Stomach (tissue), 9 donors: ENCODE measurements around the gene RIN3. TPM values are rescaled to one million over a fixed set of nuclear protein-coding genes. Genes with fewer than 3 reads are reported as not detected.
A peak's percentile ranks its signal among the peaks of the same experiment; 100 is the strongest.
"Not testable (repeated sequence)": the region's sequence is repeated elsewhere in the genome, so short reads cannot be mapped to it uniquely, and the experiment has no call there.

Experiments used
- DNase-seq, 2 donors: peaks; one replicate each; pipeline versions ENCODE4 v3.0.0 to v3.0.0-alpha.2; 2013 to 2019
- H3K27ac ChIP-seq, 5 donors: fragments of 200-600 bp in 4 of 5; sonication (generic) in 4 of 5; one replicate each; pipeline ENCODE4 v1.5.1; 2013 to 2019; ENCODE audit warnings: mild to moderate bottlenecking in 1 of 5, moderate library complexity in 1 of 5
- H3K27me3 ChIP-seq, 3 donors: fragments of 200-600 bp; sonication (generic); one replicate each; pipeline ENCODE4 v1.5.1; 2017 to 2019; ENCODE audit warnings: mixed run types in 1 of 3
- H3K36me3 ChIP-seq, 4 donors: fragments of 200-600 bp; sonication (generic); 1 replicate in 3 of 4; 2 replicates in 1 of 4; pipeline ENCODE4 v1.5.1; 2016 to 2019
- H3K4me1 ChIP-seq, 4 donors: fragments of 200-600 bp; sonication (generic); one replicate each; pipeline ENCODE4 v1.5.1; 2016 to 2019
- H3K4me3 ChIP-seq, 4 donors: fragments of 200-600 bp; sonication (generic) in 3 of 4; one replicate each; pipeline ENCODE4 v1.5.1; 2016 to 2019; ENCODE audit warnings: mild to moderate bottlenecking in 1 of 4
- H3K9me3 ChIP-seq, 4 donors: fragments of 200-600 bp; sonication (generic); one replicate each; pipeline ENCODE4 v1.5.1; 2016 to 2019
- CTCF ChIP-seq, 7 experiments: fragments of 450-650 bp in 4 of 7; fragments of 200-600 bp in 3 of 7; sonication (generic) in 3 of 7; IDR thresholded peaks; one replicate each; pipeline ENCODE4 v1.5.1; 2016 to 2019; ENCODE audit warnings: antibody characterized with exemption in 7 of 7, control low read depth in 2 of 7, mild to moderate bottlenecking in 1 of 7
- EP300 ChIP-seq: sonication (generic); formaldehyde crosslinking; IDR thresholded peaks from one replicate; pipeline ENCODE4 v1.6.1; 2017; ENCODE audit warnings: antibody characterized with exemption
- POLR2A ChIP-seq, 4 donors: fragments of 450-650 bp; IDR thresholded peaks; one replicate each; pipeline ENCODE4 v1.6.1; 2016; ENCODE audit warnings: antibody characterized with exemption in 4 of 4, control low read depth in 2 of 4, mild to moderate bottlenecking in 1 of 4, moderate library complexity in 1 of 4
- POLR2AphosphoS5 ChIP-seq, 3 donors: sonication (generic); formaldehyde crosslinking; IDR thresholded peaks; one replicate each; pipeline ENCODE4 v1.6.1; 2016; ENCODE audit warnings: antibody characterized with exemption in 3 of 3
- WGBS, 5 donors: extraction: QIAGEN DNeasy Blood & Tissue Kit in 3 of 5; methylation state at CpG; one replicate each; pipeline versions ENCODE4 v1.1.5 to v1.1.7; 2013 to 2018; 5-methylcytosine and 5-hydroxymethylcytosine counted together
- intact Hi-C: fragments of 100-400 bp; cut with DNase I; formaldehyde crosslinking; loops from one replicate; pipeline ENCODE4 v1.15.1; 2023; ENCODE audit warnings: low total_unique reads
- polyA plus RNA-seq, 3 donors: library from polyadenylated mRNA; stranded (reverse); fragments of 200-250 nt; gene quantifications; one replicate each; pipeline ENCODE4 v1.2.3, GENCODE V29; 2013
- total RNA-seq, 5 donors: library from RNA; depleted of rRNA; stranded (reverse); fragments of >200 nt; gene quantifications; one replicate each; pipeline versions ENCODE4 v1.1.0 to v1.2.3, GENCODE V29; 2014 to 2016
- donor health status: healthy with polysubstance abuse.
- donor health status: Bipolar disorder and iron deficiency.
- donor health status: healthy.

Gene RIN3
- total and polyA plus RNA-seq, 8 donors, result 5.0 to 47.8 (median 8.0) TPM

GRCh38 chr14:92529903-92530302 lies 16.3 kb downstream of the RIN3 start:
- no peaks in the 10 kb centered on the region for H3K36me3 ChIP-seq
- no peak overlapping the region for H3K4me3 ChIP-seq
- peaks cover 0 to 64% (median 25%) of the 10 kb centered on the region in 4 donors for H3K4me1 ChIP-seq
- TF ChIP-seq EP300, result no peak
- TF ChIP-seq CTCF (IDR thresholded peaks at IDR 0.05), result no peak
- intact Hi-C loops, result no loop called here
- no peak for DNase-seq
- H3K9me3 ChIP-seq, result no peaks in the 10 kb centered on the region
- 67 to 70% (median 68%) methylated on average over 4 of the region's 4 CpGs for WGBS, 5 donors
- no peaks in the 10 kb centered on the region for H3K27me3 ChIP-seq
- peak overlapping the region in 1 of 5 donors; percentile 52 for H3K27ac ChIP-seq

- Histone ChIP-seq H3K36me3 (no peaks in the 10 kb centered on the region), H3K4me3 (no peak overlapping the region), H3K27me3 (no peaks in the 10 kb centered on the region), H3K27ac (peak overlapping the region; percentile 11 to 64 (median 47)), H3K9me3 (no peaks in the 10 kb centered on the region), H3K4me1 (peaks cover 0 to 64% (median 25%) of the 10 kb centered on the region in 4 donors)
- peak in 1 of 2 donors; percentile 70 for DNase-seq
- intact Hi-C loops, result no loop called here
- TF ChIP-seq POLR2A (IDR thresholded peaks at IDR 0.05) (no peak), POLR2AphosphoS5 (IDR thresholded peaks at IDR 0.05) (peak in 1 of 3 donors; percentile 45)
- WGBS, 5 donors, result 69 to 84% (median 73%) methylated on average over 16 of the region's 16 CpGs
These were observed 17.7 kb downstream of the RIN3 start for GRCh38 chr14:92531106-92531873.

- no peak for DNase-seq
- Histone ChIP-seq H3K4me1 (peaks cover 0 to 73% (median 28%) of the 10 kb centered on the region in 4 donors), H3K27me3 (no peaks in the 10 kb centered on the region), H3K9me3 (no peaks in the 10 kb centered on the region), H3K4me3 (no peak overlapping the region), H3K27ac (peak overlapping the region in 2 of 5 donors; percentile 52 to 64), H3K36me3 (no peaks in the 10 kb centered on the region)
- 51 to 56% (median 53%) methylated on average over 9 to 10 of the region's 10 CpGs for WGBS, 5 donors
- intact Hi-C loops, result no loop called here
- no peak for TF ChIP-seq CTCF (IDR thresholded peaks at IDR 0.05)
- TF ChIP-seq EP300, result no peak
- TF ChIP-seq POLR2A (IDR thresholded peaks at IDR 0.05), result no peak
- no peak for TF ChIP-seq POLR2AphosphoS5 (IDR thresholded peaks at IDR 0.05)
These were observed 19.0 kb downstream of the RIN3 start for GRCh38 chr14:92532490-92533163.

- H3K27ac ChIP-seq, result peak overlapping the region in 1 of 5 donors; percentile 20
- no peaks in the 10 kb centered on the region for H3K9me3 ChIP-seq
- H3K36me3 ChIP-seq, result no peaks in the 10 kb centered on the region
- no peak for DNase-seq
- whole genome bisulfite sequencing, 5 donors, result 32 to 52% (median 39%) methylated on average over 17 of the region's 17 CpGs
- H3K27me3 ChIP-seq, result no peaks in the 10 kb centered on the region
- H3K4me3 ChIP-seq, result no peak overlapping the region
- intact Hi-C loops, result no loop called here
- TF ChIP-seq POLR2A (IDR thresholded peaks at IDR 0.05) (no peak), EP300 (no peak), POLR2AphosphoS5 (IDR thresholded peaks at IDR 0.05) (no peak), CTCF (IDR thresholded peaks at IDR 0.05) (no peak)
- peaks cover 13 to 74% (median 35%) of the 10 kb centered on the region in 4 donors for H3K4me1 ChIP-seq
These were observed 21.5 kb downstream of the RIN3 start for GRCh38 chr14:92534932-92535643.

- H3K36me3 ChIP-seq, intact Hi-C loops, H3K4me3 ChIP-seq, H3K27ac ChIP-seq, DNase-seq, H3K27me3 ChIP-seq, H3K9me3 ChIP-seq: not testable (repeated sequence)
- WGBS, 5 donors, result 64 to 72% (median 69%) methylated on average over 8 of the region's 8 CpGs
- peaks cover 15 to 74% (median 42%) of the 10 kb centered on the region in 4 donors for H3K4me1 ChIP-seq
These were observed 22.6 kb downstream of the RIN3 start for GRCh38 chr14:92536231-92536630.
